GM23338 (cell line): ENCODE measurements around the gene LOXL4. TPM values are rescaled to one million over a fixed set of nuclear protein-coding genes. Genes with fewer than 3 reads are reported as not detected.

Source experiments
- ATAC-seq: fragments of 200-7000 bp; cut with Tn5 transposase; 3 replicates; pipeline ENCODE4 v1.9.1; 2020
- DNase-seq: peaks from one replicate; pipeline ENCODE4 v3.0.0-alpha.2; 2015; ENCODE audit warnings: low spot score
- H2AFZ ChIP-seq: fragments of 200-600 bp; sonication (generic); 2 replicates; pipeline ENCODE4 v1.8.0; 2016; ENCODE audit warnings: antibody characterized with exemption, mild to moderate bottlenecking, moderate library complexity
- H3F3A ChIP-seq: fragments of 200-600 bp; sonication (generic); replicated peaks from 2 replicates; pipeline ENCODE4 v1.8.0; 2017; ENCODE audit warnings: antibody characterized with exemption, mixed run types, low read depth
- H3K27ac ChIP-seq: fragments of 200-600 bp; sonication (generic); 2 replicates; pipeline ENCODE4 v1.6.1; 2016; ENCODE audit warnings: low read depth
- H3K27me3 ChIP-seq: fragments of 200-600 bp; sonication (generic); 2 replicates; pipeline ENCODE4 v1.8.0; 2016; ENCODE audit warnings: mild to moderate bottlenecking, mixed run types, moderate library complexity; ENCODE audit not compliant: insufficient read depth
- H3K36me3 ChIP-seq: fragments of 200-600 bp; sonication (generic); 2 replicates; pipeline ENCODE4 v1.8.0; 2016; ENCODE audit warnings: mild to moderate bottlenecking; ENCODE audit not compliant: insufficient read depth
- H3K4me1 ChIP-seq: fragments of 200-600 bp; sonication (generic); 2 replicates; pipeline ENCODE4 v1.8.0; 2016; ENCODE audit warnings: mild to moderate bottlenecking, moderate library complexity; ENCODE audit not compliant: insufficient read depth
- H3K4me2 ChIP-seq: fragments of 200-600 bp; sonication (generic); 2 replicates; pipeline ENCODE4 v1.7.1; 2017; ENCODE audit warnings: mixed run types
- H3K4me3 ChIP-seq: fragments of 200-600 bp; sonication (generic); 2 replicates; pipeline ENCODE4 v1.6.1; 2016; ENCODE audit warnings: mixed run types
- H3K79me2 ChIP-seq: fragments of 200-600 bp; sonication (generic); replicated peaks from 2 replicates; pipeline ENCODE4 v1.8.0; 2017; ENCODE audit warnings: mild to moderate bottlenecking; ENCODE audit not compliant: insufficient read depth
- H3K9me2 ChIP-seq: fragments of 200-600 bp; sonication (generic); 2 replicates; pipeline ENCODE4 v1.8.0; 2017; ENCODE audit not compliant: insufficient read depth
- H4K20me1 ChIP-seq: fragments of 200-600 bp; sonication (generic); replicated peaks from 2 replicates; pipeline ENCODE4 v1.8.0; 2017; ENCODE audit warnings: mild to moderate bottlenecking; ENCODE audit not compliant: insufficient read depth
- H3K27ac Mint-ChIP-seq: 2 replicates; pipeline ENCODE4 v1.8.0; 2020; ENCODE audit warnings: inconsistent platforms, mild to moderate bottlenecking, moderate library complexity, mixed read lengths
- H3K27me3 Mint-ChIP-seq: 3 replicates; pipeline ENCODE4 v1.8.0; 2022; ENCODE audit warnings: low read depth, mild to moderate bottlenecking, moderate library complexity, mixed read lengths, inconsistent platforms; ENCODE audit not compliant: insufficient read depth, poor library complexity
- H3K36me3 Mint-ChIP-seq: 3 replicates; pipeline ENCODE4 v1.8.0; 2021; ENCODE audit warnings: low read depth, mild to moderate bottlenecking, inconsistent platforms, moderate library complexity, mixed read lengths
- H3K4me1 Mint-ChIP-seq: 3 replicates; pipeline ENCODE4 v1.8.0; 2020; ENCODE audit warnings: mild to moderate bottlenecking, inconsistent platforms, mixed read lengths
- H3K4me3 Mint-ChIP-seq: 3 replicates; pipeline ENCODE4 v1.8.0; 2021; ENCODE audit warnings: moderate library complexity, mild to moderate bottlenecking, inconsistent platforms, mixed read lengths
- H3K9me3 Mint-ChIP-seq: 3 replicates; pipeline ENCODE4 v1.8.0; 2020; ENCODE audit warnings: moderate library complexity, mild to moderate bottlenecking, inconsistent platforms, mixed read lengths
- EZH2 ChIP-seq: fragments of 200-600 bp; sonication (generic); IDR thresholded peaks from one replicate; pipeline ENCODE4 v1.8.0; 2017; ENCODE audit warnings: antibody characterized with exemption, mild to moderate bottlenecking, low read depth; ENCODE audit not compliant: unreplicated experiment
- EZH2phosphoT487 ChIP-seq: fragments of 200-600 bp; sonication (generic); IDR thresholded peaks from one replicate; pipeline ENCODE4 v1.8.1; 2018; ENCODE audit warnings: antibody characterized with exemption; ENCODE audit not compliant: unreplicated experiment
- NANOG ChIP-seq: IDR thresholded peaks from 2 replicates; pipeline ENCODE4 v1.6.1; 2016; ENCODE audit warnings: antibody characterized with exemption, borderline replicate concordance
- POLR2AphosphoS5 ChIP-seq: IDR thresholded peaks from 2 replicates; pipeline ENCODE4 v1.6.1; 2016; ENCODE audit warnings: antibody characterized with exemption, low read depth
- ZNF331 ChIP-seq: fragments of 250-450 bp; sonication (Bioruptor Pico); IDR thresholded peaks from 2 replicates; pipeline ENCODE4 v1.5.0; 2020; ENCODE audit warnings: low read depth, mild to moderate bottlenecking, moderate library complexity
- polyA plus RNA-seq: library from polyadenylated mRNA; unstranded; fragments of >200 nt; fragmentation: Nextera tagmentation; extraction: Ambion mirVana; gene quantifications from 2 replicates; pipeline ENCODE4 v1.2.1, GENCODE V29; 2016
- total RNA-seq: library from RNA; depleted of rRNA; stranded (reverse); fragments of >200 nt; shearing (Covaris generic); gene quantifications from 2 replicates; pipeline ENCODE4 v1.2.3, GENCODE V29; 2014
- TF ChIP-seq, protein P1 (sequence below): IDR thresholded peaks from one replicate; pipeline ENCODE4 v1.6.1; 2018; ENCODE audit warnings: antibody characterized with exemption; ENCODE audit not compliant: unreplicated experiment
- TF ChIP-seq, protein P2 (sequence below): fragments of 250-450 bp; sonication (Bioruptor Pico); IDR thresholded peaks from 2 replicates; pipeline ENCODE4 v1.5.0; 2020; ENCODE audit warnings: mild to moderate bottlenecking, moderate library complexity

LOXL4 gene
- total and polyA plus RNA-seq, 2 experiments from 2014 or later: 0.21 to 0.38 TPM

DNA sequence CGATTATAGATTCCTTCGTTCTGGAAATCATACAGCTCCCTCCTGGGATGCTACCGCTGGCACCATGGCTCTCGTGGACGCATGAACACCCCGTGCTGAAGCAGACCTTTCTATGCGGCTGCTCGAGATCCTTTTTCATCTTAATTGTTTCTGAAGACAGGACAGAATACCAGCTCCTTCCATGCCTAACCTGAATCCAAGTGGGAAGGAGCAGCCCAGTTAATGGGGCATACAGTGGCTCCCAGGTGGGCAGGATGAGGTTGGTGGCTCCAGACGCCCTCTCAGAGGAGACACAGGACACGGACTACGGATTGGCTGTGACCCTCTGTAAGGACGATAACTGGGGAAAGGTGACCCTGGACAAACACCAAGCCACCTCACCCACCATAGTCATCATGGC is 18.4 kb upstream of the LOXL4 start:
- TF ChIP-seq EZH2phosphoT487 (no peak), POLR2AphosphoS5 (no peak)
- TF ChIP-seq, protein P1, sequence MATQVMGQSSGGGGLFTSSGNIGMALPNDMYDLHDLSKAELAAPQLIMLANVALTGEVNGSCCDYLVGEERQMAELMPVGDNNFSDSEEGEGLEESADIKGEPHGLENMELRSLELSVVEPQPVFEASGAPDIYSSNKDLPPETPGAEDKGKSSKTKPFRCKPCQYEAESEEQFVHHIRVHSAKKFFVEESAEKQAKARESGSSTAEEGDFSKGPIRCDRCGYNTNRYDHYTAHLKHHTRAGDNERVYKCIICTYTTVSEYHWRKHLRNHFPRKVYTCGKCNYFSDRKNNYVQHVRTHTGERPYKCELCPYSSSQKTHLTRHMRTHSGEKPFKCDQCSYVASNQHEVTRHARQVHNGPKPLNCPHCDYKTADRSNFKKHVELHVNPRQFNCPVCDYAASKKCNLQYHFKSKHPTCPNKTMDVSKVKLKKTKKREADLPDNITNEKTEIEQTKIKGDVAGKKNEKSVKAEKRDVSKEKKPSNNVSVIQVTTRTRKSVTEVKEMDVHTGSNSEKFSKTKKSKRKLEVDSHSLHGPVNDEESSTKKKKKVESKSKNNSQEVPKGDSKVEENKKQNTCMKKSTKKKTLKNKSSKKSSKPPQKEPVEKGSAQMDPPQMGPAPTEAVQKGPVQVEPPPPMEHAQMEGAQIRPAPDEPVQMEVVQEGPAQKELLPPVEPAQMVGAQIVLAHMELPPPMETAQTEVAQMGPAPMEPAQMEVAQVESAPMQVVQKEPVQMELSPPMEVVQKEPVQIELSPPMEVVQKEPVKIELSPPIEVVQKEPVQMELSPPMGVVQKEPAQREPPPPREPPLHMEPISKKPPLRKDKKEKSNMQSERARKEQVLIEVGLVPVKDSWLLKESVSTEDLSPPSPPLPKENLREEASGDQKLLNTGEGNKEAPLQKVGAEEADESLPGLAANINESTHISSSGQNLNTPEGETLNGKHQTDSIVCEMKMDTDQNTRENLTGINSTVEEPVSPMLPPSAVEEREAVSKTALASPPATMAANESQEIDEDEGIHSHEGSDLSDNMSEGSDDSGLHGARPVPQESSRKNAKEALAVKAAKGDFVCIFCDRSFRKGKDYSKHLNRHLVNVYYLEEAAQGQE: no peak
- ATAC-seq: no peak

DNA sequence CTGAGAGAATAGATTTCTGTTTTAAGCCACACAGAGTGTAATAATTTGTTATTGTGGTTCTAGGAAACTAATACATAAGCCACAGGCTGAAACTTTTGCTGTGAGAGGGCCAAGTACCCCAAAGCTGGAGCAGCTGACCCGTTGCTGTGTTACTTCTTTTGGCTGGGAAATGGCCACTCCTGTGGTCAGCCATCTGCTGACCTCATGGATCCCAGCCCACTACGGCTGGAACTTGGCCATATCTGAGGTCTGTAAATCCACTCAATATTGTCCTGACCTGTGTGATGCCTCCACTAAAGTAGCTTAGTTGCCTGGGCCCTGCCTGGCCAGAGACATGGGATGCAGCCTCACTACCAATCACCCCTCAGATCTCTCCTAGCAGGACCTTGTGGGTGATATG is 17.4 kb upstream of the LOXL4 start:
- no peak overlapping the region for H3K27ac ChIP-seq
- peaks cover 2% of the 10 kb centered on the region; the same call in 1 of the 3 replicates for H3K9me3 Mint-ChIP-seq
- no peaks in the 10 kb centered on the region for H3K79me2 ChIP-seq
- no peak overlapping the region for H3K4me2 ChIP-seq
- no peaks in the 10 kb centered on the region for H3K4me1 ChIP-seq
- no peaks in the 10 kb centered on the region for H3F3A ChIP-seq
- no peak for ATAC-seq
- H3K4me3 ChIP-seq: no peak overlapping the region
- no peaks in the 10 kb centered on the region for H3K36me3 ChIP-seq
- H3K36me3 Mint-ChIP-seq: no peaks in the 10 kb centered on the region
- H3K27ac Mint-ChIP-seq: no peak overlapping the region
- no peaks in the 10 kb centered on the region for H4K20me1 ChIP-seq
- no peak overlapping the region for H3K4me3 Mint-ChIP-seq
- H3K4me1 Mint-ChIP-seq: no peaks in the 10 kb centered on the region
- 0 out of 2 replicates have a peak, but pooled peaks cover 3% of the 10 kb centered on the region for H3K9me2 ChIP-seq
- H3K27me3 Mint-ChIP-seq: peaks cover 3% of the 10 kb centered on the region
- no peaks in the 10 kb centered on the region for H3K27me3 ChIP-seq
- no peak overlapping the region for H2AFZ ChIP-seq
- DNase-seq: no peak
- TF ChIP-seq, protein P2, sequence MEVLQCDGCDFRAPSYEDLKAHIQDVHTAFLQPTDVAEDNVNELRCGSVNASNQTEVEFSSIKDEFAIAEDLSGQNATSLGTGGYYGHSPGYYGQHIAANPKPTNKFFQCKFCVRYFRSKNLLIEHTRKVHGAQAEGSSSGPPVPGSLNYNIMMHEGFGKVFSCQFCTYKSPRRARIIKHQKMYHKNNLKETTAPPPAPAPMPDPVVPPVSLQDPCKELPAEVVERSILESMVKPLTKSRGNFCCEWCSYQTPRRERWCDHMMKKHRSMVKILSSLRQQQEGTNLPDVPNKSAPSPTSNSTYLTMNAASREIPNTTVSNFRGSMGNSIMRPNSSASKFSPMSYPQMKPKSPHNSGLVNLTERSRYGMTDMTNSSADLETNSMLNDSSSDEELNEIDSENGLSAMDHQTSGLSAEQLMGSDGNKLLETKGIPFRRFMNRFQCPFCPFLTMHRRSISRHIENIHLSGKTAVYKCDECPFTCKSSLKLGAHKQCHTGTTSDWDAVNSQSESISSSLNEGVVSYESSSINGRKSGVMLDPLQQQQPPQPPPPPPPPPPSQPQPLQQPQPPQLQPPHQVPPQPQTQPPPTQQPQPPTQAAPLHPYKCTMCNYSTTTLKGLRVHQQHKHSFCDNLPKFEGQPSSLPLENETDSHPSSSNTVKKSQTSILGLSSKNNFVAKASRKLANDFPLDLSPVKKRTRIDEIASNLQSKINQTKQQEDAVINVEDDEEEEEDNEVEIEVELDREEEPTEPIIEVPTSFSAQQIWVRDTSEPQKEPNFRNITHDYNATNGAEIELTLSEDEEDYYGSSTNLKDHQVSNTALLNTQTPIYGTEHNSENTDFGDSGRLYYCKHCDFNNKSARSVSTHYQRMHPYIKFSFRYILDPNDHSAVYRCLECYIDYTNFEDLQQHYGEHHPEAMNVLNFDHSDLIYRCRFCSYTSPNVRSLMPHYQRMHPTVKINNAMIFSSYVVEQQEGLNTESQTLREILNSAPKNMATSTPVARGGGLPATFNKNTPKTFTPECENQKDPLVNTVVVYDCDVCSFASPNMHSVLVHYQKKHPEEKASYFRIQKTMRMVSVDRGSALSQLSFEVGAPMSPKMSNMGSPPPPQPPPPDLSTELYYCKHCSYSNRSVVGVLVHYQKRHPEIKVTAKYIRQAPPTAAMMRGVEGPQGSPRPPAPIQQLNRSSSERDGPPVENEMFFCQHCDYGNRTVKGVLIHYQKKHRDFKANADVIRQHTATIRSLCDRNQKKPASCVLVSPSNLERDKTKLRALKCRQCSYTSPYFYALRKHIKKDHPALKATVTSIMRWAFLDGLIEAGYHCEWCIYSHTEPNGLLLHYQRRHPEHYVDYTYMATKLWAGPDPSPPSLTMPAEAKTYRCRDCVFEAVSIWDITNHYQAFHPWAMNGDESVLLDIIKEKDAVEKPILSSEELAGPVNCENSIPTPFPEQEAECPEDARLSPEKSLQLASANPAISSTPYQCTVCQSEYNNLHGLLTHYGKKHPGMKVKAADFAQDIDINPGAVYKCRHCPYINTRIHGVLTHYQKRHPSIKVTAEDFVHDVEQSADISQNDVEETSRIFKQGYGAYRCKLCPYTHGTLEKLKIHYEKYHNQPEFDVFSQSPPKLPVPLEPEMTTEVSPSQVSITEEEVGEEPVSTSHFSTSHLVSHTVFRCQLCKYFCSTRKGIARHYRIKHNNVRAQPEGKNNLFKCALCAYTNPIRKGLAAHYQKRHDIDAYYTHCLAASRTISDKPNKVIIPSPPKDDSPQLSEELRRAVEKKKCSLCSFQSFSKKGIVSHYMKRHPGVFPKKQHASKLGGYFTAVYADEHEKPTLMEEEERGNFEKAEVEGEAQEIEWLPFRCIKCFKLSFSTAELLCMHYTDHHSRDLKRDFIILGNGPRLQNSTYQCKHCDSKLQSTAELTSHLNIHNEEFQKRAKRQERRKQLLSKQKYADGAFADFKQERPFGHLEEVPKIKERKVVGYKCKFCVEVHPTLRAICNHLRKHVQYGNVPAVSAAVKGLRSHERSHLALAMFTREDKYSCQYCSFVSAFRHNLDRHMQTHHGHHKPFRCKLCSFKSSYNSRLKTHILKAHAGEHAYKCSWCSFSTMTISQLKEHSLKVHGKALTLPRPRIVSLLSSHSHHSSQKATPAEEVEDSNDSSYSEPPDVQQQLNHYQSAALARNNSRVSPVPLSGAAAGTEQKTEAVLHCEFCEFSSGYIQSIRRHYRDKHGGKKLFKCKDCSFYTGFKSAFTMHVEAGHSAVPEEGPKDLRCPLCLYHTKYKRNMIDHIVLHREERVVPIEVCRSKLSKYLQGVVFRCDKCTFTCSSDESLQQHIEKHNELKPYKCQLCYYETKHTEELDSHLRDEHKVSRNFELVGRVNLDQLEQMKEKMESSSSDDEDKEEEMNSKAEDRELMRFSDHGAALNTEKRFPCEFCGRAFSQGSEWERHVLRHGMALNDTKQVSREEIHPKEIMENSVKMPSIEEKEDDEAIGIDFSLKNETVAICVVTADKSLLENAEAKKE (CRISPR knock-in tag): no peak
- TF ChIP-seq EZH2 (no peak), NANOG (no peak), ZNF331 (CRISPR knock-in tag) (no peak)
- TF ChIP-seq, protein P1: no peak

More for the DNA sequence above, 18.4 kb upstream of the LOXL4 start:
- Histone ChIP-seq H3K4me3 (no peak overlapping the region), H3F3A (no peaks in the 10 kb centered on the region), H4K20me1 (no peaks in the 10 kb centered on the region), H3K9me2 (0 out of 2 replicates have a peak, but pooled peaks cover 2% of the 10 kb centered on the region), H3K36me3 (no peaks in the 10 kb centered on the region), H3K4me2 (no peak overlapping the region), H3K4me1 (no peaks in the 10 kb centered on the region), H3K27ac (no peak overlapping the region), H3K27me3 (no peaks in the 10 kb centered on the region), H2AFZ (no peak overlapping the region), H3K79me2 (no peaks in the 10 kb centered on the region)
- Mint-ChIP-seq H3K36me3 (no peaks in the 10 kb centered on the region), H3K27ac (no peak overlapping the region), H3K4me1 (no peaks in the 10 kb centered on the region), H3K4me3 (no peak overlapping the region), H3K9me3 (peaks cover 2% of the 10 kb centered on the region; the same call in 1 of the 3 replicates), H3K27me3 (peaks cover 3% of the 10 kb centered on the region)
- no peak for DNase-seq
